HG03565 (cell line): ENCODE results near the gene ECE2.
"Not testable (repeated sequence)": the region's sequence is repeated elsewhere in the genome, so short reads cannot be mapped to it uniquely, and the experiment has no call there.

Source experiments
- ATAC-seq: cut with Tn5 transposase; IDR thresholded peaks from one replicate; pipeline ENCODE4 v1.9.1; 2021; ENCODE audit warnings: mild to moderate bottlenecking, moderate library complexity; ENCODE audit not compliant: unreplicated experiment

The ECE2 gene

DNA sequence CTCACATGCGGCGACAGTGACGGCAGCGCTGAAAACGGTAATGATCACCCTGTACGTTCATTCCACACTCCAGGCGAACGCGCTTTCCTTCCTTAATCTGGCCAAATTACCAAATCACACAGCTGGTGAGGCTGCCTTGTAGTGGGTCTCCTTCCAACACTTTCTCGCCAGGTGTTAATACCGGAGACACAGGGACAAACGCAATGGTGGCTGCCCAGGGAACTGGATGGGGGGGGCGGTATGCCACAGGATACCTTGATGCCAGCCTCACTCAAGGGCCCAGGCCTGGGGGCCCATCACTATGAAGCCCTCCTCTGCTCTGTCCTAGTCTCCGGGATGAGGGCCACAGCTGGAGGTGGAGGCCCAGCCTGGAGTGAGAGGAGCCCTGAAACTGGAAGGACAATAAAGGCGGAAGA, 13.1 kb upstream of the ECE2 start:
- no peak for ATAC-seq

DNA sequence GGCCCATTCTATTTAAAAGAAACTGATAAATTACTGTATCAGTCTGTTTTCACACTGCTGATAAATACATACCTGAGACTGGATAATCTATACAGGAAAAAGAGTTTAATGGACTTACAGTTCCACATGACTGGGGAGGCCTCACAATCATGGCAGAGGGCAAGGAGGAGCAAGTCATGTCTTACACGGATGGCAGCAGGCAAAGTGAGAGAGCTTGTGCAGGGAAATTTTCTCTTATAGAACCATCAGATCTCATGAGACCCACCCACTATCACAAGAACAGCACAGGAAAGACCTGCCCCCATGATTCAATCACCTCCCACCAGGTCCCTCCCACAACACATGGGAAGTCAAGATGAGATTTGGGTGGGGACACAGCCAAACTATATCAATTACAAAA, 8.6 kb upstream of the ECE2 start:
- ATAC-seq: not testable (repeated sequence)

GRCh38 chr3:184272269-184272668, 3.6 kb upstream of the ECE2 start:
- no peak for ATAC-seq

GRCh38 chr3:184275381-184275701, 481 bp upstream of the ECE2 start:
- no peak for ATAC-seq

- no peak for ATAC-seq
Observed at GRCh38 chr3:184277366-184277765, 1.5 kb downstream of the ECE2 start.

DNA sequence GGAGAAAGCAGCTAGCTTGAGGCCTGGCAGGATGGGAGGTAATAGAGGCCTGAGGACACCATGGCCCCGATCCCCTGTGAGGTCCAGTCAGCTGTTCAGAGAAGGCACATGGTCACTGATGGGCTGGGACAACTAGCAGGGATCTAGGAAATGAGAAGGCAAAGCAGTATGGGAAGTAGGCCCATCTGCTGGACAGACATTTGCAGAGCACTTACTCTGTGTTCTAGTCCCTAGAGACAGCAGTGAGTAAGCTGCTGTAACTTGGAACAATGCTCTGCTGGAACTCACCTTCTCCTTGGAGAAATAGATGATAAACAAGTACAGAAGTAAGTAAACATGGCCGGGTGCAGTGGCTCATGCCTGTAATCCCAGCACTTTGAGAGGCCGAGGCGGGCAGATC, 7.1 kb downstream of the ECE2 start:
- ATAC-seq: no peak

GRCh38 chr3:184283681-184284080, 7.9 kb downstream of the ECE2 start:
- ATAC-seq: no peak

DNA sequence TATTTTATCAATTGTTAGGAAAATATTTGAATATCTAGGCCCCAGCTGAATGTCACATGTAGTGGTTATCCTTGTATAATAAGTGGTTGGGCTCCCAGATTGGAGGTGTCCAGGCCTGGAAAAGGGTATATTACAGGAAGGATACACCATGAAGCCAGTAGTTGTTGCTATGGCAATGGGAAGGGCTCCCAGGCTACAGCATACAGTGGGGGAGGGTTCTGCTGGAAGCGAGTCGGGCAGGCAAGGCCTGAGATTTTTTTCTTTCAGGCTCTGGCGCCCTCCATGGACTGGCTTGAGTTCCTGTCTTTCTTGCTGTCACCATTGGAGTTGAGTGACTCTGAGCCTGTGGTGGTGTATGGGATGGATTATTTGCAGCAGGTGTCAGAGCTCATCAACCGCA, 8.9 kb downstream of the ECE2 start:
- ATAC-seq: no peak

DNA sequence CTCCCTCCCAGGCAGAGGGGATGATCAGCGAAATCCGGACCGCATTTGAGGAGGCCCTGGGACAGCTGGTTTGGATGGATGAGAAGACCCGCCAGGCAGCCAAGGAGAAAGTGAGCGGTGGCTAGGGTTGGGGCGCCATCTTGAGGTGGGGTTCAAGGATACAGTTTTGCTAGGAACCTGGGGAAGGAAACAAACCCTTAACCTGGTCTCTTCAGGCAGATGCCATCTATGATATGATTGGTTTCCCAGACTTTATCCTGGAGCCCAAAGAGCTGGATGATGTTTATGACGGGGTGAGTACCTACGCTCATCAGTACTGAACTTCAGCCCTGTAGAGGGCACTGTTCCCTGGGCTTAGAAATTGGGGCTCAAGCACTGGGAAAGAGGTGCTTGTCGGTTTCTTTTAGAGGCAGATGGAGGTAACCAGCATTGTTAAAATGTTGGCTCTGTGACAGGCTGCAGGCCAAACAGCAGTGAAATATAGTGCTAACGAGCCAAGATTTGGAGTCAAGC, 13.7 kb downstream of the ECE2 start:
- no peak for ATAC-seq

GRCh38 chr3:184290331-184290730, 14.5 kb downstream of the ECE2 start:
- ATAC-seq: no peak

DNA sequence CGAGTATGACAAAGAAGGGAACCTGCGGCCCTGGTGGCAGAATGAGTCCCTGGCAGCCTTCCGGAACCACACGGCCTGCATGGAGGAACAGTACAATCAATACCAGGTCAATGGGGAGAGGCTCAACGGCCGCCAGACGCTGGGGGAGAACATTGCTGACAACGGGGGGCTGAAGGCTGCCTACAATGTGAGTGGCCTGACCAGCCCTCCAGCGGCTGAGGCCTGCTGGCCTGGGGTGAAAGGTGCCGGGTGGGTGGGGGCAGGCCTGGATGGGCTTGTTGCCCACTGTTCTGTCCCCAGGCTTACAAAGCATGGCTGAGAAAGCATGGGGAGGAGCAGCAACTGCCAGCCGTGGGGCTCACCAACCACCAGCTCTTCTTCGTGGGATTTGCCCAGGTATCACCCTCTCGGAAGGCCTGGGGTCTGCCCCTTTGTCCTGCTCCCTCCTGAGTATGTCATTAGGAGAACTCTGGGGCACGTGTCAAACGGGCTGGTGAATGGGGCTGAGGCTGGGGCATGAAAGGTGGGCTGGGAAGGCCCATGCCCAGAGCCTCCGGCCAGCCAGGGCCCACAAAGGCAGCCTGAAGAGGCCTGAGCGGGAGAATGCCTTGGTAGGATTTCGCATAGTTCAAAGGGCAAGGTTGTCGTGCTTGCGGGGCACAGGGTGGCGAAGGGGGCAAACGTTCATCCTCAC, 15.4 kb downstream of the ECE2 start:
- no peak for ATAC-seq

GRCh38 chr3:184291738-184292445, 16.1 kb downstream of the ECE2 start:
- ATAC-seq: no peak

GRCh38 chr3:184295771-184296170, 19.9 kb downstream of the ECE2 start:
- ATAC-seq: no peak

DNA sequence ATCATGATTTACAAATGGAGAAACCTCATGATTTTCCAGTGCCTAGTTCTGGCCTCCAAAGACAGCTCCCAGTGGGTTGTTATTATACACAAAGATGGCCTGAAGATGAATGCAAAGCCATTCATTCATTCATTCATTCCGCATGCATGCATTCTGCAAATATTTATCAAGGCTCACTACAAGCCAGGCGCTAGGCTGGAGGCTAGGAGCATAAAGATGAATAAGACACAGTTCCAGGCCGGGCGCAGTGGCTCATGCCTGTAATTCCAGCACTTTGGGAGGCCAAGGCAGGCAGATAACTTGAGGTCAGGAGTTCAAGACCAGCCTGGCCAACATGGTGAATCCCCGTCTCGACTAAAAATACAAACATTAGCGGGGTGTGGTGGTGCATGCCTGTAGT, 20.8 kb downstream of the ECE2 start:
- ATAC-seq: no peak

GRCh38 chr3:184298759-184299487, 23.1 kb downstream of the ECE2 start, which contains the start of gene PSMD2:
Gene PSMD2, plus strand, starts transcription at chr3:184299241. Its CDS starts 26 bp downstream, at chr3:184299267.
- ATAC-seq: peak; percentile 77

DNA sequence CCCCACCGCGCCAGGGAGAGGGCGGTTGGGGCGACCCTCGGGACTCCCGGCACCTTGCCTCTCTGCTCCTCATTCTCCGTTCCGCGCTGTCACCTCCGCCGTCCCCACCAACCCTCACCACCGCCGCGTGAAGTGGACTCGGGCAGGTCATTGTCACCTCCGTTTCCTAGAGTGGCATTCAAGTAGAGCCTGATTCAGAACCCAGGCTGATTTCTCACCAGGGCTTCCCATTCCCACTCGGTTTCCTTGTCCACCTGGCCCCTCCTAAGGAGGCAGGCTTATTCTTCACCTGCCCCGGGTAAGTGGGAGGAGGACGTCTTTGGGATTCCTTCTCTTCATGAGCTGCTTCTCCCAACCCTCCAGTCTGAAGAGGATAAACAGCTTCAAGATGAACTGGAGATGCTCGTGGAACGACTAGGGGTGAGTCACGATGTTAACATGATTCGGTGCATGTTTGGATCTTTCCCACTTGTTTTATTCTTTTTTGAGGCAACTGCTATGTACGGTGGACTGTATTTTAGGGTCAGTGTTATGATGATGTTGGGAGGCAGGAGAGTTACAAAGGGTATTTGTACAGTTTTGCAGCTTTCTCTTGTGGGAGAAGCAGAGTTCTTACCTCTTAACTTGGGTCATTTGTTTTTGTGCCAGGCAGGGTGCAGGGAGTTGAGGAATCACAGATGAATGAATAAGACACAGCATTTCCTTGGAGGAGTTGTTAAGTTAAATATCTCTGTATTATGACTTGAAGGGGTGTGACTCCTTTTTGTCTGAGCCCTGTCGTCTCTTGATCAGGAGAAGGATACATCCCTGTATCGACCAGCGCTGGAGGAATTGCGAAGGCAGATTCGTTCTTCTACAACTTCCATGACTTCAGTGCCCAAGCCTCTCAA, 23.9 kb downstream of the ECE2 start:
- no peak for ATAC-seq

- ATAC-seq: no peak
Observed at GRCh38 chr3:184300378-184300720, 24.5 kb downstream of the ECE2 start.

- no peak for ATAC-seq
Observed at GRCh38 chr3:184305577-184305976, 29.8 kb downstream of the ECE2 start.

GRCh38 chr3:184306341-184306972, 30.6 kb downstream of the ECE2 start:
- no peak for ATAC-seq

GRCh38 chr3:184307915-184308314, 32.1 kb downstream of the ECE2 start:
- ATAC-seq: no peak
